HCT116 (cell line): ENCODE data around the gene HPS1. TPM values are rescaled to one million over a fixed set of nuclear protein-coding genes. Genes with fewer than 3 reads are reported as not detected.

Experiments
- ATAC-seq: fragments of 200-7000 bp; cut with Tn5 transposase; 2 replicates; pipeline ENCODE4 v1.9.1; 2020; ENCODE audit warnings: mild to moderate bottlenecking, moderate library complexity
- BruUV-seq: library from RNA; stranded (reverse); fragments of 400-500 nt; replicated peaks from 2 replicates; lab custom pipeline; 2021; lab: Mats Ljungman, UMichigan
- CTCF ChIA-PET: fragments of 300-600 bp; sonication (Branson Sonifier 250); formaldehyde crosslinking; loops from one replicate; lab custom pipeline; 2021; ENCODE audit warnings: antibody characterized with exemption; lab: Charles Lee
- POLR2A ChIA-PET: fragments of 300-600, 350-600 bp; sonication (Branson Sonifier 250); formaldehyde crosslinking; loops from one replicate; lab custom pipeline; 2021; ENCODE audit warnings: antibody characterized with exemption; lab: Charles Lee
- RAD21 ChIA-PET, 2 experiments: fragments of 300-600 bp; sonication (Branson Sonifier 250); formaldehyde crosslinking; loops; one replicate each; lab custom pipeline; 2023; ENCODE audit warnings: low total read pairs in 2 of 2; ENCODE audit not compliant: uncharacterized antibody in 2 of 2, unreplicated experiment in 2 of 2, low non-redundant PET in 1 of 2; lab: Charles Lee
- DNase-seq: peaks from one replicate; pipeline ENCODE4 v3.0.0-alpha.2; 2010; ENCODE audit warnings: low read depth, low spot score
- H2AFZ ChIP-seq: fragments of 200-600 bp; shearing (Covaris generic), sonication (generic); 2 replicates; pipeline ENCODE4 v1.6.1; 2017; ENCODE audit warnings: low read depth, mixed run types, mixed read lengths, antibody characterized with exemption, low read length; ENCODE audit not compliant: poor library complexity, severe bottlenecking
- H3K27ac ChIP-seq: 2 replicates; pipeline ENCODE4 v1.5.1; 2012; ENCODE audit warnings: low read depth, low read length
- H3K27me3 ChIP-seq: fragments of 200-600 bp; sonication (generic); 2 replicates; pipeline ENCODE4 v1.6.1; 2016; ENCODE audit warnings: mixed run types, low read length, mixed read lengths; ENCODE audit not compliant: insufficient read depth
- H3K36me3 ChIP-seq, 2 experiments: fragments of 200-500 bp in 1 of 2; fragments of 200-600 bp in 1 of 2; sonication (Bioruptor generic) in 1 of 2; sonication (generic) in 1 of 2; 2 replicates each; pipeline versions ENCODE4 v1.5.1 to v1.6.1; 2014 to 2016; ENCODE audit warnings: low read length in 2 of 2, inconsistent platforms in 1 of 2, mixed read lengths in 1 of 2, mixed run types in 1 of 2; ENCODE audit not compliant: insufficient read depth in 2 of 2, control insufficient read depth in 1 of 2
- H3K4me1 ChIP-seq, 2 experiments: fragments of 200-600 bp in 1 of 2; sonication (generic) in 1 of 2; 2 replicates each; pipeline versions ENCODE4 v1.5.1 to v1.6.1; 2012 to 2017; ENCODE audit warnings: low read length in 2 of 2, inconsistent platforms in 1 of 2, mild to moderate bottlenecking in 1 of 2, mixed read lengths in 1 of 2, mixed run types in 1 of 2, moderate library complexity in 1 of 2; ENCODE audit not compliant: insufficient read depth in 2 of 2, control insufficient read depth in 1 of 2
- H3K4me2 ChIP-seq: fragments of 200-600 bp; sonication (generic); 2 replicates; pipeline ENCODE4 v1.6.1; 2017; ENCODE audit warnings: mixed run types, low read length, mixed read lengths
- H3K4me3 ChIP-seq, 2 experiments: fragments of 200-600 bp in 1 of 2; sonication (generic) in 1 of 2; replicated peaks in 1 of 2; 2 replicates each; pipeline ENCODE4 v1.5.1; 2011 to 2016; ENCODE audit warnings: low read length in 2 of 2, control low read depth in 1 of 2, low read depth in 1 of 2, mild to moderate bottlenecking in 1 of 2, mixed read lengths in 1 of 2, mixed run types in 1 of 2
- H3K79me2 ChIP-seq: fragments of 200-600 bp; sonication (generic); 2 replicates; pipeline ENCODE4 v1.6.1; 2017; ENCODE audit warnings: mild to moderate bottlenecking, mixed run types, low read length, moderate library complexity, mixed read lengths; ENCODE audit not compliant: insufficient read depth
- H3K9ac ChIP-seq: fragments of 200-600 bp; sonication (generic); 2 replicates; pipeline ENCODE4 v1.6.1; 2016; ENCODE audit warnings: low read length, mixed read lengths
- H3K9me2 ChIP-seq: fragments of 200-600 bp; sonication (generic), shearing (Covaris generic); 2 replicates; pipeline ENCODE4 v1.6.1; 2017; ENCODE audit warnings: mixed run types, mild to moderate bottlenecking, moderate library complexity; ENCODE audit not compliant: insufficient read depth
- H3K9me3 ChIP-seq, 2 experiments: fragments of 200-500 bp in 1 of 2; fragments of 200-600 bp in 1 of 2; sonication (Bioruptor generic) in 1 of 2; sonication (generic) in 1 of 2; 2 replicates each; pipeline ENCODE4 v1.6.1; 2014 to 2017; ENCODE audit warnings: low read length in 2 of 2, mixed read lengths in 2 of 2, inconsistent platforms in 1 of 2, low read depth in 1 of 2, mild to moderate bottlenecking in 1 of 2, mixed run types in 1 of 2, moderate library complexity in 1 of 2; ENCODE audit not compliant: control insufficient read depth in 1 of 2, insufficient read depth in 1 of 2
- H4K20me1 ChIP-seq: fragments of 200-600 bp; sonication (generic), shearing (Covaris generic); 2 replicates; pipeline ENCODE4 v1.6.1; 2017; ENCODE audit warnings: mixed run types, mild to moderate bottlenecking, moderate library complexity; ENCODE audit not compliant: insufficient read depth
- CEBPB ChIP-seq: IDR thresholded peaks from 2 replicates; pipeline ENCODE4 v1.6.1; 2012; ENCODE audit warnings: low read depth
- EGR1 ChIP-seq: IDR thresholded peaks from 2 replicates; pipeline ENCODE4 v1.6.1; 2012; ENCODE audit warnings: low read depth
- EZH2 ChIP-seq: fragments of 200-600 bp; sonication (generic); IDR thresholded peaks from 2 replicates; pipeline ENCODE4 v1.6.1; 2017; ENCODE audit warnings: antibody characterized with exemption, mixed run types
- EZH2phosphoT487 ChIP-seq: fragments of 200-600 bp; IDR thresholded peaks from 2 replicates; pipeline ENCODE4 v1.6.1; 2018; ENCODE audit warnings: antibody characterized with exemption, borderline replicate concordance
- MAX ChIP-seq: IDR thresholded peaks from 2 replicates; pipeline ENCODE4 v1.6.1; 2012
- POLR2A ChIP-seq: IDR thresholded peaks from 2 replicates; pipeline ENCODE4 v1.7.0; 2011; ENCODE audit warnings: borderline replicate concordance; ENCODE audit not compliant: insufficient read depth, insufficient read length; ENCODE audit errors: extremely low read depth
- RAD21 ChIP-seq: IDR thresholded peaks from 2 replicates; pipeline ENCODE4 v1.6.1; 2012; ENCODE audit warnings: low read depth, mild to moderate bottlenecking
- REST ChIP-seq: IDR thresholded peaks from 2 replicates; pipeline ENCODE4 v1.6.1; 2012; ENCODE audit warnings: low read depth
- SIN3A ChIP-seq: IDR thresholded peaks from 2 replicates; pipeline ENCODE4 v1.6.1; 2012; ENCODE audit warnings: low read depth
- SP1 ChIP-seq: IDR thresholded peaks from 2 replicates; pipeline ENCODE4 v1.6.1; 2012; ENCODE audit warnings: low read depth
- SRF ChIP-seq: IDR thresholded peaks from 2 replicates; pipeline ENCODE4 v1.6.1; 2012; ENCODE audit warnings: low read depth
- TCF7L2 ChIP-seq: IDR thresholded peaks from 2 replicates; pipeline ENCODE4 v1.7.0; 2011; ENCODE audit warnings: borderline replicate concordance, inconsistent platforms; ENCODE audit not compliant: insufficient read depth, insufficient read length; ENCODE audit errors: extremely low read depth
- ZFX ChIP-seq: fragments of 450-650 bp; IDR thresholded peaks from 2 replicates; pipeline ENCODE4 v1.6.1; 2017
- ZNF274 ChIP-seq: fragments of 200-500 bp; sonication (Bioruptor generic); IDR thresholded peaks from 2 replicates; pipeline ENCODE4 v1.6.1; 2014; ENCODE audit warnings: mild to moderate bottlenecking, low read depth, low read length, inconsistent platforms
- intact Hi-C: fragments of 100-400 bp; cut with micrococcal nuclease; formaldehyde crosslinking; loops from 2 replicates; pipeline ENCODE4 v1.10.0; 2022
- total RNA-seq: library from RNA; stranded (reverse); gene quantifications from one replicate; pipeline ENCODE4 v1.2.1, GENCODE V29; 2021; ENCODE audit not compliant: unreplicated experiment

HPS1 gene
- total RNA-seq, 1 experiment from 2014 or later, result 64.3 TPM

GRCh38 chr10:98402931-98403718, 43.6 kb downstream of the HPS1 start:
- Histone ChIP-seq H3K27ac (no peak overlapping the region), H2AFZ (no peak overlapping the region), H3K4me3 (no peak overlapping the region), H3K9ac (no peak overlapping the region), H3K4me2 (no peak overlapping the region), H3K36me3 (no peaks in the 10 kb centered on the region), H3K9me2 (no peaks in the 10 kb centered on the region), H3K9me3 (no peaks in the 10 kb centered on the region), H3K4me1 (peaks cover 0 to 3% of the 10 kb centered on the region in 2 experiments; a peak in 1 of 4 replicates), H3K79me2 (no peaks in the 10 kb centered on the region), H3K27me3 (no peaks in the 10 kb centered on the region), H4K20me1 (no peaks in the 10 kb centered on the region)
- no TSS peak for BruUV-seq
- DNase-seq (no peak), ATAC-seq (no peak)
- ChIA-PET RAD21 (no interaction called here), CTCF (no interaction called here), POLR2A (interaction anchor here (2.8 kb wide), 1 partner anchor 12 kb away, joined by 8 read pairs; the partner anchor contains the start of gene PYROXD2)
- TF ChIP-seq EZH2phosphoT487, result no peak
- no peak for TF ChIP-seq EGR1
- TF ChIP-seq TCF7L2, result no peak
- TF ChIP-seq ZNF274, result no peak
- TF ChIP-seq SIN3A, result no peak
- intact Hi-C loops, result no loop called here

GRCh38 chr10:98402478-98402877, 44.3 kb downstream of the HPS1 start:
- CTCF ChIA-PET, result no interaction called here
- Histone ChIP-seq H3K9me2 (no peaks in the 10 kb centered on the region), H3K79me2 (no peaks in the 10 kb centered on the region), H2AFZ (no peak overlapping the region), H3K9ac (no peak overlapping the region), H3K4me3 (no peak overlapping the region), H3K36me3 (no peaks in the 10 kb centered on the region), H3K4me2 (no peak overlapping the region), H4K20me1 (no peaks in the 10 kb centered on the region), H3K27me3 (no peaks in the 10 kb centered on the region), H3K4me1 (peaks cover 0 to 3% of the 10 kb centered on the region in 2 experiments; a peak in 1 of 4 replicates), H3K9me3 (no peaks in the 10 kb centered on the region), H3K27ac (no peak overlapping the region)
- no peak for DNase-seq
- ATAC-seq, result no peak
- RAD21 ChIA-PET, result no interaction called here
- intact Hi-C loops, result no loop called here
- BruUV-seq, result no TSS peak
- POLR2A ChIA-PET, result interaction anchor here (2.8 kb wide), 1 partner anchor 13 kb away, joined by 8 read pairs; the partner anchor contains the start of gene PYROXD2
- TF ChIP-seq SRF (no peak), POLR2A (no peak), SP1 (no peak), RAD21 (no peak), REST (no peak), ZNF274 (no peak), EZH2 (no peak), EGR1 (no peak), TCF7L2 (no peak), ZFX (no peak), CEBPB (no peak), MAX (no peak)
